NCI-H524 (cell line): ENCODE results near the gene SLX4.
"Not testable (repeated sequence)": the region's sequence is repeated elsewhere in the genome, so short reads cannot be mapped to it uniquely, and the experiment has no call there.

Experiments used
- DNase-seq, 2 experiments: peaks; one replicate each; lab custom pipeline; 2025; lab: John Stamatoyannopoulos, UW

SLX4 gene

GRCh38 chr16:3642397-3643094, 31.1 kb upstream of the SLX4 start:
- no peak for DNase-seq

- DNase-seq = no peak
These were observed 30.5 kb upstream of the SLX4 start for GRCh38 chr16:3641801-3642396.

DNA sequence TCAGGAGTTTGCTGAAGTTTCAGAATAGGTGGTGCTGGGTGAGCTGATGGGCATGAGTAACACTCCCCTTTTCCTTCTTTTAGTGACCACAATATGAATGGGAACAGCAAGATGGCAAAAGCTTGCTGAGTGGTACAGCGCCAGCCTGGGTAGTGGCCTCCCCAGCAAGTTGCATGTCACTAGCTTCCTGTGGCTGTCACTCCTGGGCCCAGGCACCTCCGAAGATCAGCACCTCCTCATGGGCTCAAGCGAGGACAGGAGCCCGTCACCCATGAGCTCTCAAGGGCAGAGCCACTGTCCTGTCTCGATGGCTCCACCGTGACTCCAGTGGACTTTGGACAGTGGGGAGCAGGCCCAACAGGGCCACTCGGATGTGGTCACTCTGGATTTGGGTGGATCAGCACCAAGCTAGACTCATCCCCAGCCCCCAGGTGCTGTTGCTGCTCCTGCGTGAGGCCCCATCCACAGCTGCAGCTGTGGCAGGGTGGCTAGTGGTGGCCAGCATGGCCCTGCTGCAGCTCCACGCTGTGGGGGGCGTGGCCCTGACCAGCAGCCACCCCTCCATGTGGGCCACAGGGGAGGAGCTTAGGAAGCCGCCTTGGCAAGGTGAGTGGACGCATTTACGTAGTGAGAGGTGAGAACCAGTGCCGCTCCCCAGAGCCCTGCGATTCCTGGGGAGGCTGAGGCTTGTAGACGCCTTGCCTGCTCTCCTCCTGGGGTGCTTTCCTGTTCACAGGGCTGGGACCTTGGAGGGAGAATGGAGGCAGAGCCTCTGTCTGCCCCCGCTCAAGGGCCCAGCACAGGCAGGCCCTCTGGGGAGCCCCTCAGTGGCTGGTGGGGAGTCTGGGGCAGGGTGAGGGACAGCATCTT, 29.5 kb upstream of the SLX4 start:
- no peak for DNase-seq

DNA sequence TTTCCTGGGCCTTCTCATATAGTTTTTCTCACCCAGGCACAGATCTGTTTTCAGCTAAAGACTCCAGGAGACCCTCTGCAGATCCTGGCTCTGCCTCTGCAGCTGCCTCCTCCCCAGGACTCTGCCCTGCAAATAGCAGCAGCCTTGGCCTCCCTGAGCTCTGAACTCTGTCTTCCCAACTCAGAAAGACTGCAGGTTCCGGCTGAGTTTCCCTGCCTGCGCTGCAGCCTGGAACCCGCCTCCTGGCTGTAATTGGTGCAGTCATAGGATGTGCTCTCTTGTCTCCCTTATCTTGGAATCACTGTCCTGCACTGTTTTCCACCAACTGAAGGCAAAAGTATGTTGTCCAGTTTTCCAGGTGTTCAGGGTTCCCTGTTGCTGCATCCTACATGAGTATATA, 28.8 kb upstream of the SLX4 start:
- DNase-seq = no peak

GRCh38 chr16:3638916-3639644, 27.7 kb upstream of the SLX4 start:
- no peak for DNase-seq

DNA sequence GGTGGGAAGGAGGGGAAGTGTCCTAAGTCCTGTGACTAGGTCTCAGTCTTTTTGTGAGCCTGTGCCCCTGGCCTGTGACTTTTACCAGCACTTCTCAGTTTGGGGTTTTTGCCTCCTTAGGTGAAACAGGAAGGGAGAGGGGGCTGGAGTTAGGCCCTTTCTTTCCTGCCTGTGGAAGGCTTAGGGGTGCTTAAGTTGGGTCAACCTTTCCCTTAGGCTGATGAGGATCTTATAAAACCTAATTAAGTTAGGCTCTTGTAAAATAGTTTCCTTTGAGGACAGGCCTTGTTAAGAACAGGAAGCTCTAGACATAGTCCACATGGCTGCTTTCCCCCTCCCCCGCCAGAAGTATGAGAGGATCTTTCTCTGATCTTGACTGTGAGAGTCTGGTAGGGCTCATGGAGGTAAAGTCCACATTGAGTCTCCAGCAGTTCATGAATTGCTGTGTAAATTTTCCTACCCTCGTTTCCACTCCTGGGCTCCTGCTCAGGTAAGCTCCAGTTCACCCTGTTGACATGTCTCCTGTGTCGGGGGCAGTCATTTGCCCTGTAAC, 26.0 kb upstream of the SLX4 start:
- no peak for DNase-seq

DNA sequence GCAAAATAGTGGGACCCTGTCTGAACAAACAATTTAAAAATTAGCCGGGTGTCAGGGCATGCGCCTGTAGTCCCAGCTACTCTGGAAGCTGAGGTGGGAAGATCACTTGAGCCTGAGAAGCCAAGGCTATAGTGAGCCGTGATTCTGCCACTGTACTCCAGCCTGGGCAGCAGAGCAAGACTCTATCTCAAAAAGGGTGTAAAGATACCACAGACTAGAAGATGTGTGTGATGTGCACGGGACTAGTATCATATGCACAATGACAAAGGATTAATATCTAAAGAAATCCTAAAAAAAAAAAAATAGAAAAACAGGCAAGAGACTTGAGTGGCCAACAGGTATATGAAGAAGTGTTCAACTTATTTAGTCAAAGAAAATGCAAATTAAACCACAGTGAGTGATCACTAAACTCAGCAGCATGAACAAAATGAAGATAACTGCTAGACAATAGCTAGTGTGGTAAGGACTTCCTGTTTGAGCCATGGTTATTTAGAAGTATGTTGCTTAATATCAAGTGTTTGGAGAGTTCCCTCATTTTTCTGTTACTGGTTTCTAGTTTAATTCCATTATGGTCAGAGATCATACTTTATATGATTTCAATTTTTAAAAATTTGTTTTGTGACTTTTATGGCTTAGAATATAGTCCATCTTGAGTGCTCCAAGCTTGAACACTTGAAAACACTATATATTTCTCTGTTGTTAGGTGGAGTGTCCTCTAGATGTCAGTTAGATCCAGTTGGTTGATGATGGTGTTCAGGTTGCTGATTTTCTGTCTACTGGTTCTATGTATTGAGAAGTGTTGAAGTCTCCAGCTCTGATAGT, 14.7 kb upstream of the SLX4 start:
- DNase-seq = no peak

- DNase-seq = no peak
These were observed 13.9 kb upstream of the SLX4 start for GRCh38 chr16:3625331-3625730.

DNA sequence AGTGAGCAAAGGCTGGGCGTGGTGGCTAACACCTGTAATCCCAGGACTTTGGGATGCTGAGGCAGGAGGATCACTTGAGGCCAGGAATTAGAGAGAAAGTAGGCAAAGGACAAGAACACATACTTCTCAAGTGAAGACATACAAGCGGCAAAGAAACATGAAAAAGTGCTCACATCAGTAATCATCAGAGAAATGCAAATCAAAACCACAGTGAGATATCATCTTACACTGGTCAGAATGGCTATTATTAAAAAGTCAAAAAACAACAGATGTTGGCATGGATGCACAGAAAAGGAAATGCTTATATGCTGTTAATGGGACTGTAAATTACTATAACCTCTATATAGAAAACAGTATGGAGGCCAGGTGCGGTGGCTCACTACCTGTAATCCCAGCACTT, 12.2 kb upstream of the SLX4 start:
- DNase-seq = no peak

- no peak for DNase-seq
These were observed 7.3 kb upstream of the SLX4 start for GRCh38 chr16:3618769-3619141.

GRCh38 chr16:3612510-3613466, 1.4 kb upstream of the SLX4 start:
- no peak for DNase-seq

GRCh38 chr16:3610698-3611145, 684 bp downstream of the SLX4 start:
- DNase-seq = no peak

DNA sequence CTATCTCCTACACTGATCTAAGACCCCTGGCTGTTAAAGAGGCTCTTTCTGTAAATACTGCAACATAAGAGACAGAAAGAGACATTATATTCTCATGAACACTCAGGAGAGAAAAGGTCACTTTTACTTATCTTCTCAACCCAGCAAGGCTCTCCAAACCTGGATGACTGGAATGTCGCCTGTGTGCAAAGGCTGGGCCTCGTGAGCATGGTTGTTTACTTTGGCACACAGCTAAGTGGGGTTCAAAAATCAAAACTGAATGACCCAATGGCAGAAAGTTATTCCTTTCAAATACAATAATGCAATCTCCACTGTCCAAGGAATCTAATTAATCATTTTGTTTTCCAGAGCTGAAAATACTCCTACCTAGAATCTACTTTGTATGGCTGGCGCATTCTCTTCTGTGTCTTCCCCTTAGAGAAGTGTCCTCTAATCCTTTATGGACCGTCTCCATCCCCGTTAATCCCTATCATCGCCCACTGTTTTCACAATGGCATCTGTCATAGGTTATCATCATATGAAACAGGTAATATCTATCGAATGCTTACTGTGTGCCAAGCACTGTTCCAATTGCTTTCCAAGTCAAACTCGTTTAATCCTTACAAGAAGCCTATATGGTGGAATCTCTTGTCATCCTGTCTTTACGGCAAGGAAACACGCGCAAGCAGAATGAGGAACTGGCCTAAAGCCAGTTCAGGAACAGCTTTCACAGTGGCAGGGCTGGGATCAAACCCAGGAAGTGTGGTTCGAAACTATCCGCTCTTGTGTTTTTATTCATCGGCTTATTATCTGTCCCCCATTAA, 1.3 kb downstream of the SLX4 start:
- no peak for DNase-seq

- not testable (repeated sequence) for DNase-seq
These were observed 2.4 kb downstream of the SLX4 start for GRCh38 chr16:3608976-3609375.

- DNase-seq = no peak
These were observed 3.3 kb downstream of the SLX4 start for GRCh38 chr16:3608069-3608468.

- no peak for DNase-seq
These were observed 3.8 kb downstream of the SLX4 start for GRCh38 chr16:3607634-3608033.

DNA sequence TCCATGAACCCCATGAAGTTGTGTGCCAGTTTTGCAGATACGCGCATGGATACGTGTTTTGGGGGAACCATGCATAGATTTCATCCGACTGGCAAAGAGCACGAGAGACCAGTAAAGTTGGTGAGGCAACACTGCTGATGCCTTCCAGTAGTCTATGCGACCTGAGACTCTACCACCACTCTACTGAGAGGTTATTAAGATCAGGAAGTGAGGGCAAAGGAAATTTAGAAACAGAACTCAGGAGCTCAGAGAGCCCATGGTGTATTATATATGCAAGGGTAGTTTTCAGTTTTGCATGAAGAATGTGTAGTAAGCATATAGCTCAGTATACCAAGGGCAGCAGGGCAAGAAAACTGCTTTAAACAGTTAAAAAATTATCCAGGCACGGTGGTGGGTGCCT, 4.2 kb downstream of the SLX4 start:
- DNase-seq = no peak

- DNase-seq = no peak
These were observed 5.0 kb downstream of the SLX4 start for GRCh38 chr16:3606441-3606840.

GRCh38 chr16:3602320-3602653, 9.1 kb downstream of the SLX4 start:
- DNase-seq = no peak
